Activated T-cell treated with anti-CD3 and anti-CD28 coated beads, Interleukin-2, amount 50 U/mL, for 1 hour (primary cell): ENCODE measurements around the gene CRKL.
A peak's percentile ranks its signal among the peaks of the same experiment; 100 is the strongest.
"Not testable (repeated sequence)": the region's sequence is repeated elsewhere in the genome, so short reads cannot be mapped to it uniquely, and the experiment has no call there.

Experiments used
- DNase-seq: peaks from one replicate; pipeline ENCODE4 v3.0.0-alpha.2; 2020

CRKL gene

GRCh38 chr22:20916916-20917810 is at the start of gene CRKL:
CRKL (plus strand) TSS chr22:20917407; CDS start chr22:20917935, 528 bp downstream.
- DNase-seq = peak; percentile 95

- DNase-seq = no peak
Measured at GRCh38 chr22:20868025-20868962, 48.9 kb upstream of the CRKL start.

DNA sequence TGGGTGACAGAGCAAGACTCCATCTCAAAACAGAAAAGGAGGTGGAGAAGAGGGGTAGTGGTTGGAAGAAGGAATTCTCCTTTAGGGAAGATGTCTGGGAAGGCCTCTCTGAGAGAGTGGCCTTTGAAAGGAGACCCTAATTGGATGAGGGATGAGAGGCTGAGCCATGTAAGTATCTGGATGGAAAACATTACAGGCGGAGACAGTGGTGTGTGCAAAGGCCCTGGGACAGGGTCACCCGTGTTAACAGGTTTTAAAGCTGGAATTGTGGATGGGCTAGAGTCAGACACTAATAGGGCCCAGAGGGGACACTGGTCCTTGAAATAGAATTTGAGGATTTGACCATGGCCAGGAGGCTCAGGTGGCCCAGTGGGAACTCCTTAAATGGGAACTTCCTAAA is 48.0 kb upstream of the CRKL start:
- no peak for DNase-seq

- no peak for DNase-seq
Measured at GRCh38 chr22:20873214-20873613, 44.0 kb upstream of the CRKL start.

DNA sequence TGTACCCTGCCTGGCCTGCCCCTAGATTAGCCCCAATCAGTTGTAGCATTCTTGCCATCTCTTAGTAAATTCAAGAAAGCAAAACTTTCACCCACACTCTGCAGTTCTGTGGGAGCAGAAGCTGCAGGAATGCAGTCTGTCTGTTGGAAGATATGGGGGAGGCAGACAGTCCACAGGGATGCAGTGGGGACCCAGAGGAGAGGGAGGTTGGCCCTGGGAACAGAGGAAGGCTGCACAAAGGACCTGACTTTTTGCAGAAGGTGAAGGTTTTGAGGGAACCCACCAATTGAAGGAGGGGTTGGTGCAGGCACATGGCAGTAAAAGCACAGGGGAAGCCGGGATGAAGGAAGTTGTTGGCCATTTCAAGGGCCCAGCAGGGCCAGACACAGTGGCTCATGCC is 41.9 kb upstream of the CRKL start:
- DNase-seq = no peak

DNA sequence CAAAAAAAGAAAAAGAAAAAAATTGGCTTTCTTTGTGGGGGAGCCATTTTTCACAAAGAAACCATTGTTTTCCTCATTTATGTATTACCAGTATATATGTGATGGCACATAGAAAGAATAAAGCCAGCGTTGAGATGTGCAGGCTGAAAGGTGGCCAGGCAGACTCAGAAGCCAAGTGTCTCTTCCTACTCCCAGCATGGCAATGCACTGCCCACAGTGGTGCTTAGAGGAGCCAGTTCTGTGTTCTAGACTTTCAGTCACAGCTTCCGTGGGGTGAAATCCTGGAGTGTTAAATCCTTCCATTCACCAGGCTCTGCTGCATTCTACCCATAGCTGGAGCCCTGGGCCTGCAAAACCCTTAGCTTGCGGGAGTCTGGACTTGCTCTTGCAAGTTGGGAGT is 39.5 kb upstream of the CRKL start:
- no peak for DNase-seq

- DNase-seq = no peak
Measured at GRCh38 chr22:20881231-20881630, 36.0 kb upstream of the CRKL start.

- no peak for DNase-seq
Measured at GRCh38 chr22:20881869-20882815, 35.1 kb upstream of the CRKL start.

GRCh38 chr22:20882855-20883254 is 34.4 kb upstream of the CRKL start:
- DNase-seq = no peak

- DNase-seq = no peak
Measured at GRCh38 chr22:20884454-20884853, 32.8 kb upstream of the CRKL start.

GRCh38 chr22:20885017-20885556 is 32.1 kb upstream of the CRKL start:
- DNase-seq = no peak

- DNase-seq = peak; percentile 43
Measured at GRCh38 chr22:20885557-20886323, 31.5 kb upstream of the CRKL start.

GRCh38 chr22:20887375-20887774 is 29.8 kb upstream of the CRKL start:
- no peak for DNase-seq

GRCh38 chr22:20889025-20889704 is 28.0 kb upstream of the CRKL start:
- no peak for DNase-seq

- DNase-seq = no peak
Measured at GRCh38 chr22:20889904-20890540, 27.2 kb upstream of the CRKL start.

DNA sequence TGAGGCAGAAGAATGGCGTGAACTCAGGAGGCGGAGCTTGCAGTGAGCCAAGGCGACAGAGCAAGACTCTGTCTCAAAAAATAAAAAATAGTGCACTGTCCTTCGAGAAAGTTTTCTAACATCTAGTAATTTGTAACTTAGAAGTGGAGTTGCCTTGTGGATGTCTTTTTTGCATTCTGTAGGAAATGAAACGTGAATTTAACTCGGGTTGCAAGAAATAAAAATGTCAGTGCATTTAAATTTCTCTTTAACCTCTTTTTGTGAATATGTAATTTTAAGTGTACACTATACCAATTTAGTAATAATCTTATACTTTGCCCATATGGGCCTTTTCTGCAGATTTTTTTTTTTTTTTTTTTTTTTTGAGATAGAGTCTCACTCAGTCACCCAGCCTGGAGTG is 26.2 kb upstream of the CRKL start:
- DNase-seq = no peak

DNA sequence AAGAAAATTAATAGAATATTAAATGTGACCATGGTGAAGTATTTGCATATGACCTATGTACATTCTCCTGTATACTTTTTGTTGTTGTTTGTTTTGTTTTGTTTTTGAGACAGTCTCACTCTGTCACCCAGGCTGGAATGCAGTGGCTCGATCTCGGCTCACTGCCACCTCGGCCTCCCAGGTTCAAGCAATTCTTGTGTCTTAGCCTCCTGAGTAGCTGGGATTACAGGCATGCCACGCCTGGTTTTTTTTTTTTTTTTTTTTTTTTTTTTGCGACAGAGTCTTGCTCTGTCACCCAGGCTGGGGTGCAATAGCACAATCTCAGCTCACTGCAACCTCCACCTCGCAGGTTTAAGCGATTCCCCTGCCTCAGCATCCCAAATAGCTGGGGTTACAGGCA is 19.5 kb upstream of the CRKL start:
- DNase-seq = not testable (repeated sequence)

- DNase-seq = no peak
Measured at GRCh38 chr22:20899827-20900423, 17.3 kb upstream of the CRKL start.

DNA sequence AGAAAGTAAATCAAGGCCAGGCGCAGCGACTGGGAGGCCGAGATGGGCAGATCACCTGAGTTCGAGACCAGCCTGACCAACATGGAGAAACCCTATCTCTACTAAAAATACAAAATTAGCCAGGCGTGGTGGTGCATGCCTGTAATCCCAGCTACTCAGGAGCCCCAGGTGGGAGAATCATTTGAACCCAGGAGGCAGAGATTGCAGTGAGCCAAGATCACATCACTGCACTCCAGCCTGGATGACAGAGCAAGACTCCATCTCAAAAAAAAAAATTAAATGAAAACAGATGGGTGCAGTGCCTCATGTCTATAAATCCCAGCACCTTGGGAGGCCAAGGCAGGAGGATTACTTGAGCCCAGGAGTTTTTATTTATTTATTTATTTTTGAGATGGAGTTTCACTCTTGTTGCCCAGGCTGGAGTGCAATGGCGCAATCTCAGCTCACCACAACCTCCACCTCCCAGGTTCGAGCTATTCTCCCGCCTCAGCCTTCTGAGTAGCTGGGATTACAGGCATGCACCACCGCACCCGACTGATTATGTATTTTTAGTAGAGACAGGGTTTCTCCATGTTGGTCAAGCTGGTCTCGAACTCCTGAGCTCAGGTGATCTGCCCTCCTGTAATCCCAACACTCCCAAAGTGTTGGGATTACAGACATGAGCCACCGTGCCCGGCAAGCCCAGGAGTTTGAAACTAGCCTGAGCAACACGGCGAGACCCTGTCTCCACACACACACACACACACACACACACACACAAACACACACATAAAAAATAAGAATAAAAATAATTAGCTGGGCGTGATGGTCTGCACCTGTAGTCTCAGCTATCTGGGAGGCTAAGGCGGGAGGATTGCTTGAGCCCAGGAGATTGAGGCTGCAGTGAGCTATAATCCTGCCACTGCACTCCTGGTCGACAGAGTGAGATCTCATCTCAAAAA is 15.8 kb upstream of the CRKL start:
- DNase-seq = not testable (repeated sequence)
